DLD1 (cell line): ENCODE measurements around the gene ARSK.

Experiments used
- in situ Hi-C: cut with HindIII; loops from 2 replicates; pipeline ENCODE4 v1.10.0; 2017; ENCODE audit warnings: low sequenced_read_pairs

Gene ARSK

GRCh38 chr5:95620870-95621838 lies 66.3 kb downstream of the ARSK start:
- in situ Hi-C loops = no loop called here

- in situ Hi-C loops = no loop called here
Measured at GRCh38 chr5:95621839-95622629, 67.1 kb downstream of the ARSK start.

GRCh38 chr5:95623706-95624105 lies 68.8 kb downstream of the ARSK start:
- in situ Hi-C loops = no loop called here

GRCh38 chr5:95624368-95624767 lies 69.5 kb downstream of the ARSK start:
- in situ Hi-C loops = no loop called here

- in situ Hi-C loops = loop anchor here (25.0 kb wide), 1 partner anchor 711 kb away; no protein-coding TSS in a partner anchor
Measured at GRCh38 chr5:95626701-95627100, 71.8 kb downstream of the ARSK start.

GRCh38 chr5:95627971-95628810 lies 73.3 kb downstream of the ARSK start:
- in situ Hi-C loops = loop anchor here (25.0 kb wide), 1 partner anchor 709 kb away; no protein-coding TSS in a partner anchor

- in situ Hi-C loops = loop anchor here (25.0 kb wide), 1 partner anchor 708 kb away; no protein-coding TSS in a partner anchor
Measured at GRCh38 chr5:95628933-95629332, 74.0 kb downstream of the ARSK start.

- in situ Hi-C loops = loop anchor here (25.0 kb wide), 1 partner anchor 707 kb away; no protein-coding TSS in a partner anchor
Measured at GRCh38 chr5:95630394-95630917, 75.6 kb downstream of the ARSK start.

GRCh38 chr5:95631255-95631958 lies 76.5 kb downstream of the ARSK start:
- in situ Hi-C loops = loop anchor here (25.0 kb wide), 1 partner anchor 706 kb away; no protein-coding TSS in a partner anchor

- in situ Hi-C loops = loop anchor here (25.0 kb wide), 1 partner anchor 705 kb away; no protein-coding TSS in a partner anchor
Measured at GRCh38 chr5:95631991-95632675, 77.2 kb downstream of the ARSK start.

- in situ Hi-C loops = loop anchor here (25.0 kb wide), 1 partner anchor 704 kb away; no protein-coding TSS in a partner anchor
Measured at GRCh38 chr5:95632942-95633341, 78.0 kb downstream of the ARSK start.

- in situ Hi-C loops = loop anchor here (25.0 kb wide), 1 partner anchor 704 kb away; no protein-coding TSS in a partner anchor
Measured at GRCh38 chr5:95633671-95634070, 78.8 kb downstream of the ARSK start.

- in situ Hi-C loops = loop anchor here (25.0 kb wide), 1 partner anchor 703 kb away; no protein-coding TSS in a partner anchor
Measured at GRCh38 chr5:95634081-95634480, 79.2 kb downstream of the ARSK start.

GRCh38 chr5:95638632-95639031 lies 83.7 kb downstream of the ARSK start:
- in situ Hi-C loops = loop anchor here (25.0 kb wide), 1 partner anchor 699 kb away; no protein-coding TSS in a partner anchor

- in situ Hi-C loops = loop anchor here (25.0 kb wide), 1 partner anchor 696 kb away; no protein-coding TSS in a partner anchor
Measured at GRCh38 chr5:95641741-95642220, 86.9 kb downstream of the ARSK start.

GRCh38 chr5:95643152-95643551 lies 88.3 kb downstream of the ARSK start:
- in situ Hi-C loops = loop anchor here (25.0 kb wide), 1 partner anchor 694 kb away; no protein-coding TSS in a partner anchor

- in situ Hi-C loops = loop anchor here (25.0 kb wide), 1 partner anchor 693 kb away; no protein-coding TSS in a partner anchor
Measured at GRCh38 chr5:95644351-95645042, 89.6 kb downstream of the ARSK start.

- in situ Hi-C loops = loop anchor here (25.0 kb wide), 1 partner anchor 691 kb away; no protein-coding TSS in a partner anchor
Measured at GRCh38 chr5:95646226-95646568, 91.3 kb downstream of the ARSK start.
